ENCODE results near the gene MACO1. TPM values are rescaled to one million over a fixed set of nuclear protein-coding genes. Genes with fewer than 3 reads are reported as not detected.
A peak's percentile ranks its signal among the peaks of the same experiment; 100 is the strongest.

The MACO1 gene
- total and polyA plus RNA-seq, 2 of the 8 experiments (the other 6 are each of a cell fraction or from before 2014, with no cell fraction given): 3.5 to 15.1 TPM

DNA sequence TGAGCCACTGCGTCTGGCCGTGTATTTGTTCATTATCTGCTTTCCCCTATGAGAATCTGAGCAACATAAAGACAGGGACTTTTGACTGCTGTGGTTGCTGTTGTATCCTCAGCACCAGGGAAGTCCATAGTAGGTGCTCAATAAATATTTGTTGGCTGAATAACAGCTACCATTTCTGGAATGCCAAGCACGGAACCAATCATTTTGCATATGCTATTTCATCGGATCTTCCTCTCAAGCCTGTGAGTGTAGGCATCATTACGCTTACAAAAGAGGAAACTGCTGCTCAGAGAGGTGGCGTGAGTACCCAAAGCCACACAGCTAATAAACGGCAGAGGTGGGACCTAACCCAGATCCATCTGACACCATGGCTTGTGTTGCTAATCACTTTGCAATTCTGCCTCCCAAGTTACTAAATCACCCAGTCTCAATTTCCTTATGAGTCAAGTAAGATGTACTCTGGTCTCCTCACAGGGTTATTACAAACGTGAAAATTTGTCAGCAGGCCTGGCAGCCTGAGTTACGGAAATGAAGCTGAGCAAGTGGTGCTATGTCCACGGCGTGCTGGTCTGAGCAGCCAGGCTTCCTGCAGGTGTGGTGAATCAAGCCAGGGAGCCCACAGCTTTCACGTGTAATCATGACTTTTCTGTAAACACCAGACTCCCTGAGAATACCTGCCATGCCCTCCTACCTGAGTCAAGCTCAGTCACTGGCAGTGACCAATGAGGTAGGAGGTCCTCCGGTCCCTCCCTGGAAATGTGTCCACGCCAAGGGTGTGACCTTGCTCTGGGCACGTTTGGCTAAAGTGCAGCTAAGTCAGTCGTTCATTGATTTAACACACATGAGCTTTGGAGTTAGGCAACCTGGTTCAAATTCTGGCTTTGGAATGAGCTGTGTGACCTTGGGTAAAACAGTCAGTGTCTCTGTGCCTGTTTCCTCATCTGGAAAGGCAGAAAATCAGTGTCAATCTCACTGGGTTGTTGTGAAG lies 5.3 kb upstream of the MACO1 start:
- Histone ChIP-seq H2AK5ac (ENCODE audit: low read depth, low read length) (no peak overlapping the region), H4K5ac (ENCODE audit: insufficient read length, low read depth, low read length) (no peak overlapping the region), H3K14ac (ENCODE audit: insufficient read length) (no peak overlapping the region), H3K4me2 (ENCODE audit: insufficient read depth in 1 of 2, low read depth in 2 of 2, low read length in 2 of 2) (no peak overlapping the region), H3K4me1 (replicated peaks in 1 of 4; ENCODE audit: control insufficient read depth in 3 of 4, insufficient read depth in 4 of 4, low read length in 3 of 4) (no peaks in the 10 kb centered on the region), H3K27me3 (replicated peaks in 1 of 4; ENCODE audit: control insufficient read depth in 3 of 4, extremely low read depth in 1 of 4, insufficient read depth in 3 of 4, low read length in 3 of 4) (no peaks in the 10 kb centered on the region; a peak in 2 of 7 replicates), H3K56ac (replicated peaks; ENCODE audit: insufficient read length, low read depth, low read length) (no peak overlapping the region), H2BK120ac (replicated peaks; ENCODE audit: low read depth, low read length) (no peak overlapping the region), H3K79me1 (ENCODE audit: low read depth, low read length) (no peaks in the 10 kb centered on the region), H4K20me1 (replicated peaks in 1 of 2; ENCODE audit: control insufficient read depth in 1 of 2, insufficient read depth in 2 of 2, low read length in 2 of 2) (no peaks in the 10 kb centered on the region), H2BK20ac (ENCODE audit: low read length) (no peak overlapping the region), H3K23me2 (ENCODE audit: low read depth, low read length) (peaks cover 3% of the 10 kb centered on the region; the same call in 1 of the 2 replicates), H3K27ac (ENCODE audit: low read depth, low read length) (no peak overlapping the region), H3K9ac (replicated peaks in 1 of 4; ENCODE audit: extremely low read depth in 1 of 4, low read depth in 3 of 4, low read length in 3 of 4) (peak overlapping the region in 1 of 4 experiments; percentile 4; a peak in 1 of 7 replicates), H4K91ac (replicated peaks; ENCODE audit: insufficient read length, low read length) (no peak overlapping the region), H3K23ac (ENCODE audit: insufficient read length) (no peak overlapping the region), H3K79me2 (ENCODE audit: control insufficient read depth in 1 of 2, insufficient read depth in 2 of 2, low read length in 2 of 2) (no peaks in the 10 kb centered on the region), H3K18ac (ENCODE audit: extremely low read depth, low read length) (no peak overlapping the region), H2AFZ (ENCODE audit: low read length) (no peak overlapping the region), H2BK5ac (ENCODE audit: low read depth, low read length) (no peak overlapping the region), H3K36me3 (ENCODE audit: control insufficient read depth in 2 of 4, insufficient read depth in 4 of 4, low read length in 3 of 4) (no peaks in the 10 kb centered on the region), H3K4ac (replicated peaks; ENCODE audit: insufficient read length, low read depth, low read length) (no peak overlapping the region), H4K8ac (ENCODE audit: extremely low read depth, insufficient read depth, low read length) (no peak overlapping the region), H3K9me3 (ENCODE audit: insufficient read depth in 2 of 2, low read depth in 1 of 2, low read length in 1 of 2) (no peaks in the 10 kb centered on the region), H2BK15ac (ENCODE audit: low read length) (no peak overlapping the region), H2BK12ac (ENCODE audit: low read depth, low read length) (no peak overlapping the region), H3K4me3 (ENCODE audit: extremely low read depth in 1 of 4, insufficient read depth in 2 of 4, low read depth in 3 of 4, low read length in 4 of 4) (no peak overlapping the region)
- TF ChIP-seq NANOG (IDR thresholded peaks at IDR 0.05; ENCODE audit: insufficient read depth, low read depth, low read length, poor library complexity, severe bottlenecking): no peak
- TF ChIP-seq CHD1 (IDR thresholded peaks at IDR 0.05; ENCODE audit: low read depth, low read length): no peak
- FAIRE-seq: no peak
- ChIA-PET CTCF (ENCODE audit: partially characterized antibody) (interaction anchor here (0.7 to 1.2 kb wide), 3 partner anchors 23 to 96 kb away, joined by 3 to 4 read pairs (median 3); no protein-coding TSS in a partner anchor), POLR2A (ENCODE audit: partially characterized antibody) (interaction anchor here (0.9 kb wide), 1 partner anchor 44 kb away, joined by 5 read pairs; no protein-coding TSS in a partner anchor)
- no peak for DNase-seq (ENCODE audit: low read depth in 1 of 2, low spot score in 2 of 2)
- 86% methylated on average over 16 of the region's 16 CpGs; no CpG with 5 or more reads in 1 of the 2 experiments for WGBS, 2 experiments (ENCODE audit: extremely low coverage in 1 of 2, insufficient coverage in 1 of 2, insufficient read length in 1 of 2, insufficient replicate concordance in 2 of 2, low coverage in 1 of 2, low lambda C conversion rate in 2 of 2, missing lambda C conversion rate in 1 of 2)
